Tibial nerve (tissue), 4 donors: ENCODE results near the gene RANBP3.

Experiments used
- CTCF ChIP-seq, 5 experiments: fragments of 200-600 bp in 3 of 5; fragments of 450-650 bp in 2 of 5; sonication (generic) in 3 of 5; IDR thresholded peaks; one replicate each; pipeline ENCODE4 v1.5.1; 2016 to 2019; ENCODE audit warnings: antibody characterized with exemption in 5 of 5, mild to moderate bottlenecking in 3 of 5, moderate library complexity in 2 of 5
- EP300 ChIP-seq, 2 donors: sonication (generic); formaldehyde crosslinking; IDR thresholded peaks; one replicate each; pipeline ENCODE4 v1.6.1; 2017; ENCODE audit warnings: antibody characterized with exemption in 2 of 2, mild to moderate bottlenecking in 1 of 2
- POLR2A ChIP-seq, 2 donors: fragments of 450-650 bp; IDR thresholded peaks; one replicate each; pipeline ENCODE4 v1.6.1; 2017; ENCODE audit warnings: antibody characterized with exemption in 2 of 2, mild to moderate bottlenecking in 2 of 2, moderate library complexity in 2 of 2

GRCh38 chr19:5936292-5936592 lies 41.7 kb downstream of the RANBP3 start:
- TF ChIP-seq POLR2A (IDR thresholded peaks at IDR 0.05) (no peak), CTCF (IDR thresholded peaks at IDR 0.05) (no peak), EP300 (IDR thresholded peaks at IDR 0.05) (no peak)
